ENCODE results near the gene KIF22. TPM values are rescaled to one million over a fixed set of nuclear protein-coding genes. Genes with fewer than 3 reads are reported as not detected.

Gene KIF22
- total RNA-seq, 1 experiment from 2014 or later: 155 TPM

DNA sequence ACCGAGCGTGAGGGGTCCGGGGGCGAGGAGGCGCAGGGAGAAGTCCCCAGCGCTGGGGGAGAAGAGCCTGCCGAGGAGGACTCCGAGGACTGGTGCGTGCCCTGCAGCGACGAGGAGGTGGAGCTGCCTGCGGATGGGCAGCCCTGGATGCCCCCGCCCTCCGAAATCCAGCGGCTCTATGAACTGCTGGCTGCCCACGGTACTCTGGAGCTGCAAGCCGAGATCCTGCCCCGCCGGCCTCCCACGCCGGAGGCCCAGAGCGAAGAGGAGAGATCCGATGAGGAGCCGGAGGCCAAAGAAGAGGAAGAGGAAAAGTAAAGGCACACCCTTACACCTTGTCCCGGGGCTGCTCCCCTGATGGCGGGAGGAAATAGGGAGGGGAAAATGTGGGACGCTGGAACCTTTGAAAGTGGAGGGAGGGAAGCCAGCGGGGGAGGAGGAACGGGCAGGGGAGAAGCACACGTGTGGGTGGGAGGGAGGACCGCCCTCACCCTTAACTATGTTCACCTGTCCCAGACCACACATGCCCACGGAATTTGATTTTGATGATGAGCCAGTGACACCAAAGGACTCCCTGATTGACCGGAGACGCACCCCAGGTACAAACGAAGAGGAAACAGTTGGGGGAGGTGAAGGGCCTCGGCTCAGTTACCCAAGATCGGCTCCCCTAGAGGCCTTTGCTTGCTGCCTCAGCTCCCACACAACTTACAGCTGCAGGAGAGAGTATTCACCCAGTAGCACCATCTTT, 26.3 kb downstream of the KIF22 start:
- RAD21 ChIA-PET (ENCODE audit: low non-redundant PET in 1 of 2, low total read pairs in 2 of 2, uncharacterized antibody in 2 of 2, unreplicated experiment in 2 of 2): interaction anchor here in 1 of 2 experiments (0.9 to 1.2 kb wide), 3 partner anchors 9 to 32 kb away, joined by 3 to 9 read pairs (median 5); partner anchors contain the start of gene MAZ
- intact Hi-C loops (cut with micrococcal nuclease): loop anchor here (2.0 to 5.0 kb wide), 2 partner anchors 45 to 116 kb away; partner anchors contain the start of gene CDIPT

More for the DNA sequence above, 26.3 kb downstream of the KIF22 start:
- Histone ChIP-seq H3K9me2 (ENCODE audit: insufficient read depth) (no peaks in the 10 kb centered on the region), H3K27me3 (ENCODE audit: insufficient read depth, low read length) (no peaks in the 10 kb centered on the region), H4K20me1 (ENCODE audit: insufficient read depth) (no peaks in the 10 kb centered on the region; the same call in 1 of the 2 replicates), H3K36me3 (ENCODE audit: control insufficient read depth in 1 of 2, insufficient read depth in 2 of 2, low read length in 2 of 2) (peaks cover 0 to 8% of the 10 kb centered on the region in 2 experiments; a peak in 2 of 4 replicates), H3K9ac (ENCODE audit: low read length) (peak overlapping the region; percentile 97), H2AFZ (ENCODE audit: low read depth, low read length, poor library complexity, severe bottlenecking) (no peak overlapping the region), H3K4me2 (ENCODE audit: low read length) (peak overlapping the region; percentile 78), H3K4me1 (ENCODE audit: control insufficient read depth in 1 of 2, insufficient read depth in 2 of 2, low read length in 2 of 2) (peaks cover 37 to 78% of the 10 kb centered on the region in 2 experiments), H3K79me2 (ENCODE audit: insufficient read depth, low read length) (peaks cover 49% of the 10 kb centered on the region), H3K9me3 (ENCODE audit: control insufficient read depth in 1 of 2, insufficient read depth in 1 of 2, low read depth in 1 of 2, low read length in 2 of 2) (no peaks in the 10 kb centered on the region), H3K4me3 (replicated peaks in 1 of 2; ENCODE audit: low read depth in 1 of 2, low read length in 2 of 2) (peak overlapping the region; percentile 87 to 98), H3K27ac (ENCODE audit: low read depth, low read length) (peak overlapping the region; percentile 98)
- ChIA-PET CTCF (interaction anchor here (0.7 to 2.1 kb wide), 10 partner anchors 8 to 215 kb away, joined by 3 to 33 read pairs (median 4); partner anchors contain the start of genes CDIPT and MAZ), POLR2A (interaction anchor here (0.5 to 2.2 kb wide), 7 partner anchors 9 to 204 kb away, joined by 3 to 20 read pairs (median 4); partner anchors contain the start of genes ASPHD1, KIF22 and SEZ6L2)
- DNase-seq (ENCODE audit: low read depth, low spot score) (no peak), ATAC-seq (peak; percentile 51)
- TF ChIP-seq RAD21 (IDR thresholded peaks at IDR 0.05; ENCODE audit: low read depth) (no peak), CTCF (IDR thresholded peaks at IDR 0.05 in 2 of 3, conservative IDR thresholded peaks at IDR 0.05 in 1 of 3; ENCODE audit: borderline replicate concordance in 1 of 3, insufficient read depth in 1 of 3, low read depth in 2 of 3, low read length in 2 of 3) (peak in 2 of 3 experiments; percentile 8 to 12; a peak in 1 of 6 replicates), POLR2A (IDR thresholded peaks at IDR 0.05; ENCODE audit: borderline replicate concordance, extremely low read depth, insufficient read depth, insufficient read length) (peak; percentile 8), CBX3 (IDR thresholded peaks at IDR 0.05; ENCODE audit: low read depth) (no peak), SRF (IDR thresholded peaks at IDR 0.05; ENCODE audit: low read depth) (no peak), YY1 (IDR thresholded peaks at IDR 0.05; ENCODE audit: extremely low read depth, insufficient replicate concordance, low read depth, low read length) (peak; percentile 23), ZFX (IDR thresholded peaks at IDR 0.05) (0 out of 2 replicates have a peak, but pooled peaks have one; percentile 47), POLR2AphosphoS5 (IDR thresholded peaks at IDR 0.05; ENCODE audit: low read depth, low read length) (peak; percentile 68)
- TF ChIP-seq, protein P1, sequence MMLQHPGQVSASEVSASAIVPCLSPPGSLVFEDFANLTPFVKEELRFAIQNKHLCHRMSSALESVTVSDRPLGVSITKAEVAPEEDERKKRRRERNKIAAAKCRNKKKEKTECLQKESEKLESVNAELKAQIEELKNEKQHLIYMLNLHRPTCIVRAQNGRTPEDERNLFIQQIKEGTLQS (IDR thresholded peaks at IDR 0.05): no peak
- TSS peak; percentile 41 for BruUV-seq (replicated peaks)
